Measurements from ENCODE around the gene PXDN.
"Not testable (repeated sequence)": the region's sequence is repeated elsewhere in the genome, so short reads cannot be mapped to it uniquely, and the experiment has no call there.

Gene PXDN

GRCh38 chr2:1773883-1774282, 29.6 kb upstream of the PXDN start:
- no peak for DNase-seq

GRCh38 chr2:1772471-1773267, 28.4 kb upstream of the PXDN start:
- no peak for DNase-seq

- DNase-seq, result no peak
Observed at GRCh38 chr2:1771626-1772280, 27.4 kb upstream of the PXDN start.

- DNase-seq, result no peak
Observed at GRCh38 chr2:1770566-1771380, 26.5 kb upstream of the PXDN start.

- peak; percentile 66 to 74 for DNase-seq
Observed at GRCh38 chr2:1769703-1770422, 25.5 kb upstream of the PXDN start.

GRCh38 chr2:1767939-1768691, 23.8 kb upstream of the PXDN start:
- DNase-seq, result no peak

- DNase-seq, result no peak
Observed at GRCh38 chr2:1766851-1767811, 22.8 kb upstream of the PXDN start.

GRCh38 chr2:1766425-1766824, 22.1 kb upstream of the PXDN start:
- DNase-seq, result no peak

GRCh38 chr2:1765201-1765600, 20.9 kb upstream of the PXDN start:
- not testable (repeated sequence) for DNase-seq

GRCh38 chr2:1759611-1759930, 15.3 kb upstream of the PXDN start:
- DNase-seq, result no peak

- no peak for DNase-seq
Observed at GRCh38 chr2:1758774-1759610, 14.7 kb upstream of the PXDN start.

GRCh38 chr2:1758171-1758570, 13.9 kb upstream of the PXDN start:
- DNase-seq, result no peak

GRCh38 chr2:1757567-1757966, 13.3 kb upstream of the PXDN start:
- no peak for DNase-seq

GRCh38 chr2:1757146-1757545, 12.8 kb upstream of the PXDN start:
- not testable (repeated sequence) for DNase-seq

- no peak for DNase-seq
Observed at GRCh38 chr2:1756456-1756855, 12.1 kb upstream of the PXDN start.

- DNase-seq, result no peak
Observed at GRCh38 chr2:1755436-1756191, 11.3 kb upstream of the PXDN start.

- DNase-seq, result no peak
Observed at GRCh38 chr2:1754461-1755170, 10.3 kb upstream of the PXDN start.

GRCh38 chr2:1754046-1754445, 9.7 kb upstream of the PXDN start:
- DNase-seq, result no peak

- DNase-seq, result no peak
Observed at GRCh38 chr2:1752751-1753150, 8.4 kb upstream of the PXDN start.

Data from activated T-cell treated with anti-CD3 and anti-CD28 coated beads, Interleukin-2, amount 50 U/mL, for 48 hours (primary cell).